Measurements from ENCODE around the gene ACSL5.
A peak's percentile ranks its signal among the peaks of the same experiment; 100 is the strongest.

The ACSL5 gene

GRCh38 chr10:112373912-112374338 lies at the start of gene ACSL5:
Gene ACSL5 (plus strand): TSS chr10:112374116. CDS start chr10:112394947, 20,831 bp downstream.
- DNase-seq = no peak

DNA sequence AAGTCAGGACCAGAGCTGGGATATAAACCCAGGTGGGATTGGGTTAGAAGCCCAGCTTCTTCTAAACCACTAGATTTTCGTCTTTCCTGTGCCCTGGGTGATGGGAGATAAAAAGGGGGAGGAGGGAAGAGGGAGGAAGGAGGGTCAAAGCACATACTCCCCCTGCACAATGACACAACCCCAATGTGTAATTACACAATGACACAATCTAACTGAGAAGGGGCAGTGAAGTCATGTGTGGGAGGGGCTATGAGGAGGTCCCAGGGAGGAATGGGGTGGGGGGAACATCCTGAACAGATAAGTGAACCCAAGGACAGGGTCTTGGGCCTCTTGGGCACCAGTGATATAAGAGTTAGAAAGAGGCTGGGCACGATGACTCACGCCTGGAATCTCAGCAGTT lies 46.2 kb upstream of the ACSL5 start:
- no peak for DNase-seq

DNA sequence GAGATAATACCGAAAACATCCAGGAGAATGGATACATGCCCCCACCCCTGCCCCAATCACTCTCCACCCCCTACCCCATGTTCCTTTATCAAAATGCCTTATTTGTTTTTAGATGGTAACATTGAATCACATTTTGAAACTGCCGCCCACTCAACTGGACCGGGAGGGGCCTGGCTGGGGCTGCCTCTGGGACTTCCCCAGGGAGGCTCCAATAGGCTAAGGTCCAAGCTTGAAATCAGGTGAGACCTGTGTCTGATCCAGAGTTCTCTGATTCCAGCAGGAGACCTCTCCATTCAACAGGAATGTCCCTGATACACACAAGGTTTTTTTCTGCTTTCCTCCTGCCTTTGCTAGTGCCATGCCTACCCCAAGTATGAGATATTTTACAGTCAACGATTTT lies 43.8 kb upstream of the ACSL5 start:
- no peak for DNase-seq

DNA sequence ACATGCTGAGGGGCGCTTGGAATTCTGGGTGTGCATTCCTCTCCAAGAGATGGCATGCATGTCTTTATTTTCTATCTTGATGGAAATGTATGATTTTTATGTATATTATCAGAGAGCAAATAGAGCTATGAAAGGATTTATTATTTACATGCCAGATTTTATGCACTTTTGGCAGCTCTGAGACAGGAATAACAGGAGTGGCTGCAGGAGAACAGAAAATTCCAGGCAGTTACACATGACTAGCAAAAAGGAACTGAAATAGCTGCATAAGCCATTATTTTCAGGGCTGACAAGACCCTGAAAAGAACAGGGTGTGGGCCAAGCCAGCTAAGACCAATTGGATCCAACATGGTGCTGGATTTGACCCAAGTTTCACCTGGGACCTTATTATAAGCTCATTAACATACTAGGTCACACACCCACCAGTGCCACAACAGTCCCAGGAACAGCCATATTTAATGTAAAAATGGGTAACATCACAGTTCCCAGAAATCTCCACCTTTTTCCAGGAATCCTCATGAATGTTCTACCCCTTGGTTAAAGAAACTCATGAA lies 43.2 kb upstream of the ACSL5 start:
- DNase-seq = no peak

DNA sequence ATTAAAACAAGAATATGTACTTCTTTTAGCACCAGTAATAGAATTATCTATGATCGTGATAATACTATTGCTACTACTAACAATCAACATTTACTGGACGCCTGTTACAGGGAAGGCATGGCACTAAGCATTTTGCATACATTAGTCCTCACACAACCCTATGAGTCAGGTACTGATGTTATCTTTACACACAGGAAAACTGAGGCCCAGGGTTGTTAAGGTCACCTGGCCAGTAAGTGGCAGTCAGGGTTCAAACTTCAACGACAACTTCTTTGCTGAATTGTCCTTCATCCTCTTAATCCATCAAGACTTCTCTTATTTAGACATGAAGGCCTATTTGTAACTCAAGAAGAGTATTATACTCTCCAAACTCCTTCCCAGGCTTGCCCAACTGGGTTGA lies 41.9 kb upstream of the ACSL5 start:
- no peak for DNase-seq

GRCh38 chr10:112332509-112333228 lies 41.2 kb upstream of the ACSL5 start:
- no peak for DNase-seq

DNA sequence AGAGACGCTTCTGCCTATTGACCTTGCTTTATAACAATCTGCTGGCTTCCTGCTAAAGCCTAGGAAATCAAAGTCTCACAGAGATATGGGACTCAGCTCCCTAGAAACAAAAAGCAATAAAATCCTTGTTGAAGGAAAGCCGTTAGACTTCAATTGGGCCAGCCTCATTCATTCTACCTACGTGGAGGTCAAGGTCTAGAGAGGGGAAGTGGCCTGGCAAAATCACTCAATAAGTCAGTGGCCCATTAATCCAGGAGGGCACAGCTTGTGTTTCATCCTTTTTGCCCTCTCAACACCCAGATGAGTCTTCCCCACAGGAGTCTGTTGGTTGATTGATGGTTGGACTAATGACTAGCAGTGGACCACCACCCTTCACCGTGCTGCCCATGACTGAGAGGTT lies 40.5 kb upstream of the ACSL5 start:
- DNase-seq = peak; percentile 30

GRCh38 chr10:112335111-112335867 lies 38.6 kb upstream of the ACSL5 start:
- peak; percentile 43 for DNase-seq

DNA sequence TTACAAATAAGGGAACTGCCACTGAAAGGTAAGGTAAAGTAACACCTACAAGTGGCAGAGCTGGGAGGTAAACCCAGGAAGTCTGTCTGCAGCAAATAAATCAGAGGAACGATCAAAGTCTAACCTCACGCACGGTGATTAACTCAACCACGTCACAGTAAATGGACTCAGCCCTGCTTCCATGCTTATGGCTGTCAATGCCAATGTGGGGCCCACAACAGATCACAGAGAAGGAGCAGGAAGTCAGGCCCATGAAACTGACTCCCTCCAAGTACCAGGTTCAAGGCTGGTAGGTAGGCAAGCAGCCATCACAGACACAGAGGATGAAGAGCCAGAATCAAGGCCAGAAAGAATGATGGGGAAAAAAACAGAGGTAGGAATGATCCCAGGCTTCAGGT lies 38.0 kb upstream of the ACSL5 start:
- no peak for DNase-seq

DNA sequence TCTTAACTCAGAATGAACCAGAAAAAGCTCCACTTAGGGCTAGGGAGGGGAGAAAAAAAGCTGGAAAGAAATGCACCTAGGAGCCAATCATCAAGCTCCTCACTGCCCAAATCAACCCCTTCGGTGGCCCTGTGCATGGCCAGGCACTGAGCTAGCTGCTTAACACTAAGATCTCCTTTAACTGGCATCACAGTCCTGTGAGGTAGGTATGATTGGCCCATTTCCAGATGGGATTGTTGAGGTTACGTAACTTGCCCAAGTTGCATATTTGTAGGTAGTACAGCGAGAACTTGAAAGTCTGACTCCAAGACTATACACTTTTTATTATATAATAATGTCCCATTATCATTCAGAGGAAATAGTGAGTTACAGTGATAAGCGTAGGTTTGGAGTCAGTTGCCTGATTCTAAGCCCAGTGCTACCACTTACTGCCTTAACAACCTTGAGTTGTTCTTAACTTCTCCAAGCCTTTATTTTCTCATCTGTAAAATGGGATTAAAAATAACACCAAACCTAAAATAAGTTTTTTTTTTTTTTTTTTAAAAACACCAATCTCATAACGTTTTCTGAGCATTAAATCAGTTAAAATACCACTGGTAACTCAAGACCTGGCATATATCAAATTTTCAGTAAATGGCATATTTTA lies 37.2 kb upstream of the ACSL5 start:
- no peak for DNase-seq

- DNase-seq = no peak
Measured at GRCh38 chr10:112338957-112339356, 35.0 kb upstream of the ACSL5 start.

DNA sequence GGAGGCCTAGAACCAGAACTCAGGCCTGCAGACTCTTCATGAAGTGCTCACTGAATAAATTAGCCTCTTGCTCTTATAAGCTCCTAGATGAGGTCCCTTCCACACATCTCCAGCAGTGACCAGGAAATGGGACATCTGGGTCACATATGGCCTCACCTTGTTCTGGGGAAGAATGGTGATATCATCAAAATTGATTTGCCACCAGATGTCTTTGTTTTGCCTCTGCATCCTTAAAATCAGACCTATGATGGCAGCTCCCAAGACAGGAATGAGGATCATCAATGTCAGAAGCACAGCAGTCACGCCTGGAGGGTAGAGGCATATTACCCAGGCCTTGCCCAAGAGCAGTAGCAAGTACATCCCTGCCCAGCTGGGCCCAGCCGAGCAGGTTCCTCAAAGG lies 33.3 kb upstream of the ACSL5 start:
- no peak for DNase-seq

DNA sequence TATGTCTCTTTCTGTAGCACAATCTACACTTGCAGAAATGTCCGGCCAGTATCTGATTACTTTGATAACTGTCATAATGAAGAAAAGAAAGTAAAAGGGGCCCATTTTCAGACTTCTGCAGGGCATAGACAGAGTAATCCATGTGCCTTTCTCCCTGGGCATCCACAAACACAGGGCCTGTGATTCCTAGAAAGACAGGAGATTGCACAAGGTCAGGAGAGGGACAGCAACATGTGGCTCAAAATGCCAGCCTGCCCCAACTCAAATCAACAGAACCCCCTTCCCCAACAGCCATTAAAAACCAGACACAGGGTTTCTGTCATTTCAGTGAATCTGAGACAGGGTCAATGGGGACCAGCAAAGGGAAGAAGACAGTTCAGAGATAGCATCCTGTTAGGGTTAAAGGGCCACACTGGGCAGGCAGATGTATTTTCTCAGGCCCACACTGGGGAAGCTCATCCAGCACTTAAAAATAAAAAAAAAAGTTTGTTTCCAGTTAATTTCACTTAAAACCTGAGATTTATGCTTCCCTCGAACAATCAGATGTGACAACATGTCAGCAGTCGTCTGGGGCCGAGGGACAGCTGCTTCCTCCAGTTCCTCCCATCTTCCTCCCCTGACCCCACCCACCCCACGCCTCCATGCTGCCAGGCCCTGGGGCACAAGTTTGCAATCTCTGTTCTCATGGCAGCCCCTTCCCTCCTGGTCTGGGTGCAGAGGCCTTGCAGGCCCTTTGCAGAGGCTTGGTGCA lies 30.7 kb upstream of the ACSL5 start:
- DNase-seq = peak; percentile 17

- DNase-seq = no peak
Measured at GRCh38 chr10:112344261-112344660, 29.7 kb upstream of the ACSL5 start.

DNA sequence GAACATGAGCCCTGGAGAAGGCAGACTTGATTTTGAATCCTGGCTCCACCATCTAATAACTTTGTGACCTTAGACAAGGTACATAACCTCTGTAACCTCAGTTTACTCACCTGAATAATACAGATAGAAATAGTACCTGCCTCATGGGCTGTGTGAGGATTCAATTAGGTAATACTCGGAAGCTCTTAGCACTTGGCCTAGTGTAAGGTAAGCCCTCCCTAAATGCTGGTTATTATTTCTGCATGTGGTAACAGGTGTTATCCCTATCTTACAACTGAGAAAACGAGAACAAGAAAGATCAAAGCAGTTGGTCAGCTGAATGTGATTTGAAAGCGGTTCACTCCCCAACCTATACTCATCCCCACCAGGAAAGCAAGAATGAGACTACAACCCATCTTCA lies 28.7 kb upstream of the ACSL5 start:
- DNase-seq = no peak

DNA sequence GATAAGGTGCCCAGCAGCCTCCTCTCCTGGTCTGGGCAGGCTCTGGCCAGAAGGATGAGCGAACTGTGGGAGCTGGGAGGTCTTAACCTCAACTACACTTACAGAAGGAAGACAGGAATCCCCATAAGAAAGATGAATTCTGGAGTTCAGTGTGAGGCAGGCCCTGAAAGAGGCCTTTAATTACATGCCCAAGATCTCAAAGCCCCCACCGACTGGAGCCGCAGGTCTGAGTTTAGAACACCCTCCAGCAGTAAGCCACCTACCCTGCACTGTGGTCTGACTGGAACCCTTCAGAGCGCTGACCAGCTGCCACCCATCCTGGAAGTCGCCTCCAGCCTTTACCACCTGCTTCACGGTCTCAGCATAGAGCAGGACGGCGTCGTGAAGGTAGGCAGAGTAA lies 28.2 kb upstream of the ACSL5 start:
- DNase-seq = no peak

DNA sequence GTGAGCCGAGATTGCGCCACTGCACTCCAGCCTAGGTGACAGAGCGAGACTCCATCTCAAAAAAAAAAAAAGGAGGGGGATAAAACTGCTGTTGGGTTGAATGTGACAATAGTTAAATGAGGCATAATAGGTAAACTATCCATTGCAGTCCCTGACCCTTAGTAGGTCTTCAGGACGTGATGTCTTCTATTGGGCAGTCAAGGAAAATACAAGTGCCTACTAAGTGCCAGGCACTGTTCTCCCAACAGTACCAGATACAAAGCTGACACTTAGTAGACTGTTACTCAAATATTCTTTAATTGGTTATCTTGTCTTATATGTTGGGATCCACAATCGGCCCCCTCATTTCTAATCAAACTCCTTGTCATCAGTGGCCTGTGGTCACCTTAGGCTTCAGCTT lies 27.1 kb upstream of the ACSL5 start:
- DNase-seq = no peak

DNA sequence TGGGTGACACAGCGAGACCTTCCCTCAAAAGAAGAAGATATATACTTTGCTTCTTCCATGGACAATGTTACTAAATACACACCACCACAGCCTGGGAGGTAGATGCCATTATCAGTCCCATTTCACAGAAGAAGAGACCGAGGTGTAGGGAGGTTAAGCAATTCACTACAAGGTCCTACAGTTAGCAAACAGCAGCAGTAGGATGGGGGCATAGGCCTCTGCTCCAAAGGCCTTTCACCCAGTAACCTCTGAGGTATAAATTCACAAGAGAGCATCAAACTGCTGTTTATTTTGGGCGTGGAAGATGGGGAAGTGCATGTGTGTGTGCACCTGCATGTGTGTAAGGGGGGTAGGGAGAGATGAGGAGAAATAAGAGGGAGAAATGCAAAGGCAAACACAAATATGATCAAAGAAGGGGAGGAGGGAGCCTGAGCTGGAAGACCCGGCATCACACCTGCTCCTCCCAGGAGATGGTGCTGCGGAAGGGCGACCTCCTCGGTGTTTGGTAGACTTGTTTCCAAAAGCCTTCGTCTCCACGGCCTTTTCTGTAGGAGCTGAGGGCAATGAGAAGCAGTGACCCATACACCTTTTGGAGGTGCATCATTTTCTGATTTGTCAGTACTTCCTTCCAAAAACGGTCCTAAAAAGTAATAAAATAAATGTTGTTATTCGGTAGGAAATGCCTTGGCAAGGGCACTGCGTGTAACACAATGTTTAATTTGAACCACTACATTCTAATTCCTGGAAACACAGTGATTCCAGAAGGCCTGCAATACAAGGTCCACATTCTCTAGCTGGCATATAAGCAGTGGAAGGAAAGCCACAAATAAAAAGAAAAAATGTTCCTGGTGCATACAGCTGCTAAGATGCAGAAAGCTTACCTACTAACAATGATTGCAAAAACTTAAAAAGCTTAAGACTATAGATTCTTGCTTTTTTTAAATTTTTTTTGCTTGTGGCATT lies 25.9 kb upstream of the ACSL5 start:
- no peak for DNase-seq

DNA sequence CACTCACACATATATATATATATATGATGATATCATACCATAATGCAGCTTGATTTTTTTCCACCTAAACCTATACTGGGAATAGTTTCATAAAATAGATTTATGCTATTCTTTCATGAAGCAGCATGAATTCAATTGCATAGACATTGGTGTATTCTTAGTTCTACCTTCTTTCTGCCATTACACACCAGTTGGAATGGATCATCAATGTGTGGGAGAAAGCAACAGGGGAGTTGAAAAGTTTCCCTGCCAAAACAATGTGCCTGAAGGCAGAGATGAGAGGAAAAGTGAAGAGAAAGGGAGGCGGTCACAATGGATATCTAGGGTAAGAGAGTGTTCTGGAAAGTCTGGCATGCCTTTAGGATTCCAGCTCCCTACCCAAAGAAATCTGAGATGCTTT lies 25.2 kb upstream of the ACSL5 start:
- no peak for DNase-seq

- no peak for DNase-seq
Measured at GRCh38 chr10:112349521-112350085, 24.3 kb upstream of the ACSL5 start.

DNA sequence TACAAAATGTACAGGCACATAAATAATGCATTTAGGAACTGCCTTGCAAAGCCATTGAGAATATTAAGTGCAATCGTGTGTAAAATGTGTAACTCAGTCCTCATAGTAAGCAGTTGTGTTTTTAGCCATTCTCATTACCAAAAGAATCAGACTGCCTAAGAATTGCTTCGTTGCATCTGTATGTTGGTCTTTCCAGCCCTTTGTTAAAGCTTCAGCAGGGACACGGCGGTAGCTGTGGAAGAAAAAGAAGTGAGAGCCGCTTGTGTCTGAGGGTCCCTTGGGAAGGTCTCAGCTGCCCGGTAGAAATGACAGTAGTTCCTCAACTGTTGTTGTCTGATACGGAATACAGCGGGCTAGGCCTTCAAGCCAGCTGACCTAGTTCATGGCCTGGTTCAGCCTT lies 22.8 kb upstream of the ACSL5 start:
- peak; percentile 71 for DNase-seq

Data from eye (tissue), 1 donor.